SIG-M5 treated with dmso at 0.1 percent for 504 hours (cell line): ENCODE results near the gene DEFB131B.
"Not testable (repeated sequence)": the region's sequence is repeated elsewhere in the genome, so short reads cannot be mapped to it uniquely, and the experiment has no call there.

ENCODE experiments used
- DNase-seq: peaks from one replicate; lab custom pipeline; 2025; ENCODE audit not compliant: unreplicated experiment; lab: John Stamatoyannopoulos, UW

The DEFB131B gene, protein sequence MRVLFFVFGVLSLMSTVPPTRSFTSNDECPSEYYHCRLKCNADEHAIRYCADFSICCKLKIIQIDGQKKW

DNA sequence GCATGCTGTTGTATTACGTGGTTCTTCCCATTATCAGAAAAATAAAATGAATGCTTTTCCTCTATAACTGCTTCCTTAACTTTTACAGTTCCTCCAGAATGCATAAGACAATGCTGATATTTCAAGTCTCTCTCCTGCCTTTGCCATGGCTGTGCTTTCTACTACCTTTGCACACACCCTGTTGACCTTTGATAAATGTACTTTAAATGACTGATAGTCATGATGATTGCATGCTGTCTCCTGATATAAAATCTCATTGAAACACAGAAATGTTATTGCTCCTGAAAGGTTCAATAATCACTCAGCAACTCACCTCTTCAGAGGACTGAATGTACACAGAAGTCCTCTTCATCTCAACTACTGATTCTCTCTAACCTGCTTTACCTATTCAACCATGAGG, at the start of gene DEFB131B:
TSS of gene DEFB131B (plus strand) at position 395 of the 400 bp plus-strand sequence. CDS start at position 395, 0 bp downstream.
- DNase-seq = not testable (repeated sequence)

DNA sequence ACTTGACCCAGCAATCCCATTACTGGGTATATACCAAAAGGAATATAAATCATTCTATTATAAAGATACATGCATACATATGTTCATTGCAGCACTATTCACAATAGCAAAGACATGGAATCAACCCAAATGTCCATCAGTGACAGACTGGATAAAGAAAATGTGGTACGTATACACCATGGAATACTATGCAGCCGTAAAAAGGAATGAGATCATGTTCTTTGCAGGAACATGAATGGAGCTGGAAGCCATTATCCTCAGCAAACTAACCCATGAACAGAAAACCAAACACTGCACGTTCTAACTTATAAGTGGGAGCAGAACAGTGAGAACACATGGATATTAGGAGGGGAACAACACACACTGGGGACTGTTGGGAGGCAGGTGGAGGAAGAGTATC, 49.0 kb upstream of the DEFB131B start:
- DNase-seq = not testable (repeated sequence)

DNA sequence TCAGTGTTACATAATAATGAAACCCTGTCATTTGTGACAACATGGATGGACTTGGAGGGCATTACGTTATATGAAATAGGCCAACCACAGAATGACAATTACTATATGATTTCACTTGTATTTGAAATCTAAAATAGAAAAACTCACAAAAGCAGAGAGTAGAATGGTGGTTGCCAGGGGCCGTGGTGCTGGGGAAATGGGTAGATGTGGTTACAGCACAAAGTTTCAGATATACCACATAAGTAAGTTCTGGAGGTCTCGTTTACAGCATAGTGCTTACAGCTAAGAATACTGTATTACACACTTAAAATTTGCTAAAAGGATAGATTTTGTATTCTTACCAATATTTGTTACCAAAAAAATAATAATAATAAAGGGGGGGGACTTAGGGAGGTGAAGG, 48.6 kb upstream of the DEFB131B start:
- DNase-seq = not testable (repeated sequence)

DNA sequence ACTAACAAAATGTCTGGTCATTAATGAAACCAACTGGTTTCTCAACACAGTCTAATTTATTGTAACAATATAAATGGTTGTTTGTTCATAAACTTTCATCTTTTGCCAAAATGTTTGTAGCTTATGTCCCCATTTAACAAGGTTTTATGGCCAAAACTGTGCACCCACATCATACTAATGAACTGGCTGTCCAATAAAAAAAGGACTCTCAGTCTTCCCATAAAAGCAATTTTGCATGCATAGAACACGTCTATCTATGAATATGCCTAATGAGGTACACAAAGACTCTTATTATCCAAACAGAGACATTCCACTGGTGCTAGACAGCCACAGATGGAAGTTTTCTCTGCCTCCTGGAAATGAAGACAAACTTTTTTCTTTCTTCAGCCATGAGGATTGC, 45.4 kb upstream of the DEFB131B start, which contains the start of gene DEFB108B:
TSS of gene DEFB108B (plus strand) at position 390 of the 400 bp plus-strand sequence. CDS start at position 390, 0 bp downstream.
- not testable (repeated sequence) for DNase-seq

DNA sequence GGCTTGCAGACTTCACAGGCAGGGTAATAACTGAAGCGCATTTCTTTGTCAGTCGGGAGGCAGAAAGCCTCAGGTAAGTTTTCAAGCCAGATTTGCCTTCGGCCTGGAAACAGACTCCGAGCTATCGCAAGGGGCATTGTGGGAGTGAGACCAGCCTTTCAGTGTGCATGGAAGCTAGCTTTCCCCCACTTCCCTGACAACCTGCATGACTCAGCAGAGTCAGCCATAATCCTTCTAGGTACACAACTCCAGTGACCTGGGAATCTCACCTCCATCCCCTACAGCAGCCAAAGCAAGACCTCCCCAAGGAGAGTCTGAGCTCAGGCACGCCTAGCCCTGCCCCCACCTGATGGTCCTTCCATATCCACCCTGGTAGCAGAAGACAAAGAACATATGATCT, 35.5 kb upstream of the DEFB131B start:
- not testable (repeated sequence) for DNase-seq

DNA sequence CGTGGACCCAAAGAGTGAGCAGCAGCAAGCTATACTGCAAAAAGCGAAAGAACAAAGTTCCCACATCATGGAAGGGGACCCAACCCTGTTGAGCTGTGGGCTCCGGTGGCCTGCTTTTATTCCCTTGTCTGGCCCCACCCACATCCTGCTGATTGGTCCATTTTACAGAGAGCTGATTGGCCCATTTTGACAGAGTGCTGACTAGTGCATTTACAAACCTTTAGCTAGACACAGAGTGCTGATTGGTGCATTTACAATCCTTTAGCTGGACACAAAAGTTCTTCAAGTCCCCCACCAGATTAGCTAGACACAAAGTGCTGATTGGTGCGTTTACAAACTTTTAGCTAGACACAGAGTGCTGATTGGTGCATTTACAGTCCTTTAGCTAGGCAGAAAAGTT, 34.9 kb upstream of the DEFB131B start:
- not testable (repeated sequence) for DNase-seq

DNA sequence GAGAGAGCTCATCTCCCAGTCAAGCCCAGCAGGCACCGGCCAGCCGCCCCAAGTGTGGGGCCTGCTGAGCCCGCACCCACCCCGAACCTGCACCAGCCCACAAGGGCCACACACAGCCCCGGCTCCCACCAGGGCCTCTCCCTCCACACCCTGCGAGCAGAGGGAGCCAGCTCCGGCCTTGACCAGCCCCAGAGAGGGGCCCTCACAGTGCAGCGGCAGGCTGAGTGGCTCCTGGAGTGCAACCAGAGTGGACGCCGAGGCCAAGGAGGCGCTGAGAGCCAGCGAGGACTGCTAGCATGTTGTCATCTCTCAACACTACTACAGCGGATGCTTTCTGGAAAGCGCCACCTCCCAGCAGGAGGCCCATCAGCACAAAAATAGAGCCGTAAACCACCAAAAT, 34.4 kb upstream of the DEFB131B start:
- no peak for DNase-seq

DNA sequence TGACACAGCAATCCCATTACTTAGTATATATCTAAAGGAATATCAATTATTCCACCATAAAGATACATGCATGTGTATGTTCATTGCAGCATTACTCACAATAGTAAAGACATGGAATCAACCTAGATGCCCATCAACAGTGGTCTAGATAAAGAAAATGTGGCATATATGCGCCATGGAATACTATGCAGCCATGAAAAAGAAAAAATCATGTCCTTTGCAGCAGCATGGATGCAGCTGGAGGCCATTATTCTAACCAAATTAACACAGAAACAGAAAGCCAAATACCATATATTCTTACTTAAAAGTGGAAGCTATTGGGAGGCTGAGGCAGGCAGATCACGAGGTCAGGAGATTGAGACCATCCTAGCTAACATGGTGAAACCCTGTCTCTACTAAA, 24.4 kb upstream of the DEFB131B start:
- not testable (repeated sequence) for DNase-seq

DNA sequence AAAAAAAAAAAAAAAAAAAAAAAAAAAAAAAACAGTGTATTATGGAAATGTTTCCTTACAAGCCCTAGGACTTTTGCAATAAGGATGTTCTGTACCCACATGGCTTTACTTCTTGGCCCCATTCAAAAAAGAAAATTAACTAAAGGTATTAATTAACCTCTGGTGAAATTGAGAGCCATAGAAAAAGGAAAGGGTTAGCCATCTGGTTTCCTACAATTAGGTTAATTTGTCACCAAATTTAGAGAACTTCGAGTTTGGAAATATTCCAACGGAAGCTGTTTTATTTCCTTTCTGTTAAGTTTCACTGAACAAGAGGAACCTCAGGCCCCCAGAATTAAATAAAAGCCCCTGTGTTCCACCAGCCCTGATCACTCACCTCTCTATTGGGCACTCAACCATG, 22.4 kb upstream of the DEFB131B start:
- not testable (repeated sequence) for DNase-seq

DNA sequence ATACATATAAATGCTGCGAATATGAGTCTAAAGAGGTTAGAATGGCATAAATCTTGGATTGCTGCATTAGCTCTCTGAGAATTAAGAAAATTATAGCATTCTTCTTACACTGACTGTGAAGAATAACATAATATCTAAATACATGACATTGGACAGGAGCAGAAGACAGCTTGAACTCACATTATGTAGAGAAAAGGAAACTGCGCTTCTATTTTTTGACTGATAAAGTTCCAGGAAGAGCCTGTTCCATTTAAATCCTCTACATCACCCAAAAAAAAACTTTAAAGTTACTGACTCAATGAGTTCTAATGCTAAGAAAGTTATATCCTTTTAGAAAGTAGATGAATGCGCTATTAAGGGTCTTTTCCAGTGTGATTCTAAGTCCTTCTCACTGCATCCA, 17.4 kb upstream of the DEFB131B start:
- not testable (repeated sequence) for DNase-seq

DNA sequence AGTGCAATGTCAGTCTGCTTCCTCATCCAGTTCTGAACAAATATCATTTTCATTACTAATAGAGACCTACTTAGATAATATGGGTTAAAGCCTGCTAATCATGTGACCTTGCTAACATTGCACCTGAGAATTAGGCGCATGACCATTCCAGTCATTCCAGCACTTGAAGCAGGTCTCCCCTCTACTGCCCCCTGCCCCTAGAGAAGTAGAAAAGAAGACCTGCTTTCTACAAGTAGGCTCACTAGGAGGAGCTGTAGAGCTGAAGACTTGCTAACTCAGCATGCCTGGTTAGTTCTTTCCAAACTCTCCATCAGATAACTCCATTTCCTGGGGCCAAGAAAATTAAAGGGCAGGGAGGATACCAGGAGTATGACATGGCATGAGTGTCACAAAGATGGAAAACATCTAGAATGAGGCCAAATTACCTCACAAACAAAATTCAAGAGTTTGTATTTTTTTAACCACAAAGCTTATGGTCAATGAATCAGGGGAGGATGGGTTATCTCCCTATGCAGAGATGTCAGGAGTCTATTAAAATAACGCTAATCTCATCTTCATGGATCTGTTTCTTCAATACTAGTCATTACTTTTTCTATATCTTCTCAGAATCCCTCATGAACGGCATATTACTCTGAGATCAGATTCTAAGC, 14.2 kb upstream of the DEFB131B start:
- peak; percentile 36 for DNase-seq

DNA sequence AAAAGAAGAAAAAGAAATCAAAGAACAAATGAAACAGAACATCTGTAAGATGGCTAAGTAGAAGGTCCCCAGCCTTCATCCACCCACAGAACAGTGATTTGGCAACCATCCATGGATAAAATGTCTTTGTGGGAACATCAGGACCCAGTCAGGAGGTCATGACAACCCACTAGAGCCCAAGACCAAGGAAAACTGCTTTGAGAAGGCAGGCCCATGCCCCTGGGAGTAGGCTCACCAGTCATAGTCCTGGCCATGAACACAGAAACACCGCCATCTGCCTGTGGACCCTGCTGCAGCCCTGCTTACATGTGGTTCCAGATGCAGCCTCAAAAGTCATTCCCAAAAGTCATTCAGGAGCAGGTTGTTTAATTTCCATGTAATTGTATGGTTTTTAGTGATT, 11.0 kb upstream of the DEFB131B start:
- not testable (repeated sequence) for DNase-seq

DNA sequence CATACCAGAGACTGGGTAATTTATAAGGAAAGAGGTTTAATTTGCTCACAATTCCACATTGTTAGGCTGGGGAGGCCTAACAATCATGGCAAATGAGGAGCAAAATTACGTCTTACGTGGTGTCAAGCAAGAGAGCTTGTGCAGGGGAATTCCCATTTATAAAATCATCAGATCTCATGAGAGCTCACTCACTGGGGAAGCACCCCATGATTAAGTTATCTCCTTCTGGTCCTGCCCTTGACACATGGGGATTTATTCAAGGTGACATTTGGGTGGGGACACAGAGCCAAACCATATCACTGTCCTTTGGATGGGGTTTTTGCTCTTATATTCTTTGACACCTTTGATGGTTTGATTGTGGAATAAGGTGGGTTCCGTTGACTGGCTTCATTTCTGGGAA, 8.3 kb upstream of the DEFB131B start:
- DNase-seq = not testable (repeated sequence)

DNA sequence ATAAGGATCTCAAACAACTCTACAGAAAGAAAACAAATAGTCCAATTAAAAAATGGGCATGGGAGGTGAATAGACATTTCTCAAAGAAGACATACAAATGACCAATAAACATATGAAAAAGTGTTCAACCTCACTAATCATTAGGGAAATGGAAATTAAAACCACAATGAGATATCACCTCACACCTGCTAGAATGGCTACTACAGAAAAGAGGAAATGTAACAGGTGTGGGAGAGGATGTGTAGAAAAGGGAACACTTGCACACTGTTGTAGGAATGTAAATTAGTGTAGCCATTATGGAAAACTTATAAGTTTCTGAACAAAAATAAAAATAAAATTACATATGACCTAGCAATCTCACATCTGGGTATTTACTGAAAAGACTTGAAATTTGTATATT, 7.6 kb upstream of the DEFB131B start:
- not testable (repeated sequence) for DNase-seq

DNA sequence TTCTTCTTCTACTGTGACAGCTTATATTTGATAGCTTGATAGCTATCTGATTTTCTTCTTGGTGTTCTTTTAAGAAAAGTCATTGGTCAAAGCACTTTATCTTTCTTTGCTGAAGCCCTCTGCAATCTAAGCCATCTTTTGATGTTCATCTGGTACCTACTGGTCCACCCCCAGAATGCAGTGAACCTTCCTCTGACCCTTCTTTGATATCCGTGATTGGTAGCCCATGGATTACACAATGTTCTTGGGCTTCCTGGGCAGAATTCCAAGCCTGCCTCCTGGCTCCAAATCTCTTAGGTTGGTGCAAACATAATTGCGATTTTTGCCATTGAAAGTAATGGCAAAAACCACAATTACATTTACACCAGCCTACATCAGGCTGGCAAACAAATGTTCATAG, 2.0 kb upstream of the DEFB131B start:
- DNase-seq = not testable (repeated sequence)

DNA sequence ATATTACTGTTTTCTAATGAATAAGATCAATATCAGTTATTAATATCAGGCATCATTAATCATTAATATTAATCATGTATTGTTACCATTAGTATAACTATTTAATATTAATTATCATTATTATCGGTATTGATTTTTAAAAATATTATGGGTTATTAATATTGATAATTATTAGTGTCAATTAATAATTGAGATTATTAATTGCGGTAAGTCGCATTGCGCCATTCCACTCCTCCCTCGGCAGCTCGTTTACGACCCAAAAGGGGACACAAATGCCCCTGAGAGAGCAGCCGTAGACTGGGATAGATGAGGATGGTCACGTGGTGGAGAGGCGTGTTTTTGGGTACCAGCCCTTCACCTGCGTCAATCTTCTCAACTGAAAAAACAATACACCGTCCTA, 7.6 kb downstream of the DEFB131B start:
- DNase-seq = not testable (repeated sequence)

DNA sequence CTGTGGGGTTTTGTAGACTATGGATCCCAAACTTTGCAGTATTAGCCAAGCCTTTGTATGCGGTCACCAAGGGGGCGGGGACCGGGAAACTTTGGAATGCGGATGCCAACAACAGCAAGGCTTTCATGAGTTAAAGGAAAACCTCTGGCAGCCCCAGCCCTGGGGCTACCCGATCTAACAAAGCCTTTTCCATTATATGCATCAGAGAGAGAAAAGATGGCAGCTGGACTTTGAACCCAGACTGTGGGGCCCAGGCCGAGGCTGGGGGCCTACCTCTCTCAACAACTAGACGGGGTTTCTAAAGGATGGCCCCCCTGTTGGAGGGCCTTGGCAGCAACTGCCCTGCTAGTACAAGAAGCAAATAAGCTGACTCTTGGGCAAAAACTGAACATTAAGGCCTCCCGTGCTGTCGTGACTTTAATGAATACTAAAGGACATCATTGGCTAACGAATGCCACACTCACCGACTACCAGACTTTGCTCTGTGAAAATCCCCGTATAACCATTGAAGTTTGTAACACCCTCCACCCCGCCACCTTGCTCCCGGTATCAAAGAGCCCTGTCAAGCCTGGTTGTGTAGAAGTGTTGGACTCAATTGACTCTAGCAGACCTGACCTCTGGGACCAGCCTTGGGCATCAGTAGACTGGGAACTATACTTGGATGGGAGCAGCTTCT, 10.2 kb downstream of the DEFB131B start:
- not testable (repeated sequence) for DNase-seq

DNA sequence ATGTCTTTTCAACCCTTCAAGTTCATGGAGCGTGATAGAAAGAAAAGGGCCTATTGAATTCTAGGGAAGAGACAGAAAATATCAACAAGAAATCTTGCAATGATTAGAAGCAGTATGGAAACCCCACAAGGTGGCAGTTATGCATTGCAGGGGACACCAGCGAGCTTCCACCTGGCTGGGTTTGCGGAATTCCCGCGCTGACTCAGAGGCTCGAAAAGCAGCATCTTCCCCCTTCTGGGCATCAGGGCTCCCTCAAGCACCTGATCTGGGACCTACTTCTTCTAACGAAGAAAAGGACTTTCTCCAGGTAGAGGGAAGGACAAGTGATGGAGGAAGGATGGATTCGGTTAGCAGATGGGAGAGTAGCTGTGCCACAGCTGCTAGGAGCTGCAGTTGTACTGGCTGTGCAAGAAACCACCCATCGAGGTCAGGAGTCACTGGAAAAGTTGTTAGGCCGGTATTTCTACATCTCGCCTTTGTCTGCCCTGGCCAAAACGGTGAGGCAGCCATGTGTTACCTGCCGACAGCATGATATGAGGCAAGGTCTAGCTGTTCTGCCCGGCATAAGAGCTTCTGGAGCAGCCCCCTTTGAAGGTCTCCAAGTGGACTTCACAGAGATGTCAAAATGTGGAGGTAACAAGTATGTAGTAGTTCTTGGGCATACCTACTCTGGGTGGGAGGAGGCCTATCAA, 11.1 kb downstream of the DEFB131B start:
- not testable (repeated sequence) for DNase-seq

DNA sequence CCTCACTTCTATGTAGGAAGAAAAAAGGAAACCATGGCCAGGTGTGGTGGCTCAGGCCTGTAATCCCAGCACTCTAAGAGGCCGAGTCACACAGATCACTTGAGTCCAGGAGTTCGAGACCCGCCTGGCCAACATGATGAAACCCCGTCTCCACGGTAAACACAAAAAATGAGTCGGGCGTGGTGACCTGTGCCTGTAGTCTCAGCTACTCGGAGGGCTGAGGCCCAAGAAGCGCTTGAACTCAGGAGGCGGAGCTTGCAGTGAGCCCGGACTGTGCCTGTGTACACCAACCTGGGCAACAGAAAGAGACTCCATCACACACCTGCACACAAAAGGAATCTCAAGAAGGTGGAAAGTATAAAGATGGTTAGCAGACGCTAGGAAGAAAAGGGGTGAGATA, 17.7 kb downstream of the DEFB131B start:
- no peak for DNase-seq

DNA sequence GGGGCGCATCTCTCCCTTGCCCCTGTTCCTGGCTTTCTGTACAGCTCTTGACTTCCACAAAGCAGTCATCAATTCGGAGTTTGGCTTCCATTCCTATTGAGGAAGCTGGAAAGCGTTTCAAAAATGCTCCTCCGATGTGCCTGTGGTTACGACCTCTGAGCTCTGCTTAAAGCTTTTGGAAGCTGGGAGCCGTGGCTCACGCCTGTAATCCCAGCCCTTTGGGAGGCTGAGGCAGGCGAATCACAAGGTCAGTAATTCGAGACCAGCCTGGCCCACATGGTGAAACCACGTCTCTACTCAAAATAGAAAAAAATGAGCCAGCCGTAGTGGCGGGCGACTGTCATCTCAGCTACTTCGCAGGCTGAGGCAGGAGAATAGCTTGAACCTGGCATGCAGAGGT, 22.9 kb downstream of the DEFB131B start:
- not testable (repeated sequence) for DNase-seq

DNA sequence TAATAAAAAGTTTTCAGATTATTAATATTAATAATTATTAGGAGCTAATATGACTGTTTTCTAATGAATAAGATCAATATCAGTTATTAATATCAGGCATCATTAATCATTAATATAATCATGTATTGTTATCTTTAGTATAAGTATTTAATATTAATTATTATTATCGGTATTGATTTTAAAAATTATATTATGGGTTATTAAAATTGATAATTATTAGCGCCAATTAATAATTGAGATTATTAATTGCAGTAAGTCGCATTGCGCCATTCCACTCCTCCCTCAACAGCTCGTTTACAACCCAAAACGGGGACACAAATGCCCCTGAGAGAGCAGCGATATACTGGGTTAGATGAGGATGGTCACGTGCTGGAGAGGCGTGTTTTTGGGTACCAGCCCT, 30.0 kb downstream of the DEFB131B start:
- DNase-seq = no peak

DNA sequence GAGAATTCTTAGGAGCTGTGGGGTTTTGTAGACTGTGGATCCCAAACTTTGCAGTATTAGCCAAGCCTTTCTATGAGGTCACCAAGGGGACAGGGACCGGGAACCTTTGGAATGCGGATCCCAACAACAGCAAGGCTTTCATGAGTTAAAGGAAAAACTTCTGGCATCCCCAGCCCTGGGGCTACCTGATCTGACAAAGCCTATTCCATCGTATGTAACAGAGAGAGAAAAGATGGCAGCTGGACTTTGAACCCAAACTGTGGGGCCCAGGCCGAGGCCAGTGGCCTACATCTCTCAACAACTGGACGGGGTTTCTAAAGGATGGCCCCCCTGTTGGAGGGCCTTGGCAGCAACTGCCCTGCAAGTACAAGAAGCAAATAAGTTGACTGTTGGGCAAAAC, 32.5 kb downstream of the DEFB131B start:
- DNase-seq = not testable (repeated sequence)
